Measurements from ENCODE around the gene CPNE2. TPM values are rescaled to one million over a fixed set of nuclear protein-coding genes. Genes with fewer than 3 reads are reported as not detected.
A peak's percentile ranks its signal among the peaks of the same experiment; 100 is the strongest.
"Not testable (repeated sequence)": the region's sequence is repeated elsewhere in the genome, so short reads cannot be mapped to it uniquely, and the experiment has no call there.

The CPNE2 gene
- total RNA-seq, 1 experiment from 2014 or later = 14.5 TPM

- CTCF ChIA-PET = interaction anchor here (0.7 kb wide), 1 partner anchor 9 kb away, joined by 3 read pairs; no protein-coding TSS in a partner anchor
These were observed 22.6 kb upstream of the CPNE2 start for GRCh38 chr16:57069635-57070370.

GRCh38 chr16:57070424-57070823 is 22.0 kb upstream of the CPNE2 start:
- no peak for TF ChIP-seq CTCF (IDR thresholded peaks at IDR 0.05; ENCODE audit: unreplicated experiment)
- H3K27ac Mint-ChIP-seq (ENCODE audit: unreplicated experiment) = no peak overlapping the region
- no peak for DNase-seq
- no peak overlapping the region for H3K4me3 Mint-ChIP-seq (ENCODE audit: low read depth, unreplicated experiment)
- H3K36me3 Mint-ChIP-seq (ENCODE audit: insufficient read depth, unreplicated experiment) = no peaks in the 10 kb centered on the region
- intact Hi-C loops (cut with micrococcal nuclease; ENCODE audit: unreplicated experiment) = no loop called here
- H3K27me3 Mint-ChIP-seq (ENCODE audit: unreplicated experiment) = peaks cover 49% of the 10 kb centered on the region
- peaks cover 8% of the 10 kb centered on the region for H3K4me1 Mint-ChIP-seq (ENCODE audit: low read depth, unreplicated experiment)
- H3K9me3 Mint-ChIP-seq (ENCODE audit: low read depth, unreplicated experiment) = no peaks in the 10 kb centered on the region
- no TSS peak for BruUV-seq (replicated peaks)
- CTCF ChIA-PET = no interaction called here

More at GRCh38 chr16:57069635-57070370, 22.6 kb upstream of the CPNE2 start:
- Mint-ChIP-seq H3K4me1 (ENCODE audit: low read depth, unreplicated experiment) (peaks cover 8% of the 10 kb centered on the region), H3K9me3 (ENCODE audit: low read depth, unreplicated experiment) (no peaks in the 10 kb centered on the region), H3K27me3 (ENCODE audit: unreplicated experiment) (peaks cover 49% of the 10 kb centered on the region), H3K36me3 (ENCODE audit: insufficient read depth, unreplicated experiment) (no peaks in the 10 kb centered on the region), H3K4me3 (ENCODE audit: low read depth, unreplicated experiment) (no peak overlapping the region), H3K27ac (ENCODE audit: unreplicated experiment) (no peak overlapping the region)
- BruUV-seq (replicated peaks) = no TSS peak
- DNase-seq = no peak
- TF ChIP-seq CTCF (IDR thresholded peaks at IDR 0.05; ENCODE audit: unreplicated experiment) = no peak
- intact Hi-C loops (cut with micrococcal nuclease; ENCODE audit: unreplicated experiment) = no loop called here

GRCh38 chr16:57071081-57071732 is 21.2 kb upstream of the CPNE2 start:
- H3K4me1 Mint-ChIP-seq (ENCODE audit: low read depth, unreplicated experiment); H3K4me3 Mint-ChIP-seq (ENCODE audit: low read depth, unreplicated experiment); DNase-seq; intact Hi-C loops (cut with micrococcal nuclease; ENCODE audit: unreplicated experiment); H3K27ac Mint-ChIP-seq (ENCODE audit: unreplicated experiment); BruUV-seq (replicated peaks); H3K36me3 Mint-ChIP-seq (ENCODE audit: insufficient read depth, unreplicated experiment); H3K9me3 Mint-ChIP-seq (ENCODE audit: low read depth, unreplicated experiment): not testable (repeated sequence)
- peaks cover 48% of the 10 kb centered on the region for H3K27me3 Mint-ChIP-seq (ENCODE audit: unreplicated experiment)
- CTCF ChIA-PET = interaction anchor here (1.4 kb wide), 1 partner anchor 11 kb away, joined by 3 read pairs; no protein-coding TSS in a partner anchor

- Mint-ChIP-seq H3K4me1 (ENCODE audit: low read depth, unreplicated experiment) (peaks cover 8% of the 10 kb centered on the region), H3K27me3 (ENCODE audit: unreplicated experiment) (peaks cover 40% of the 10 kb centered on the region), H3K27ac (ENCODE audit: unreplicated experiment) (no peak overlapping the region), H3K36me3 (ENCODE audit: insufficient read depth, unreplicated experiment) (no peaks in the 10 kb centered on the region), H3K9me3 (ENCODE audit: low read depth, unreplicated experiment) (no peaks in the 10 kb centered on the region), H3K4me3 (ENCODE audit: low read depth, unreplicated experiment) (no peak overlapping the region)
- DNase-seq = peak; percentile 25
- no peak for TF ChIP-seq CTCF (IDR thresholded peaks at IDR 0.05; ENCODE audit: unreplicated experiment)
- BruUV-seq (replicated peaks) = no TSS peak
- CTCF ChIA-PET = interaction anchor here (1.4 kb wide), 1 partner anchor 10 kb away, joined by 3 read pairs; no protein-coding TSS in a partner anchor
- intact Hi-C loops (cut with micrococcal nuclease; ENCODE audit: unreplicated experiment) = no loop called here
These were observed 20.4 kb upstream of the CPNE2 start for GRCh38 chr16:57071831-57072582.
